Measurements from ENCODE around the gene OR2V2. TPM values are rescaled to one million over a fixed set of nuclear protein-coding genes. Genes with fewer than 3 reads are reported as not detected.

The OR2V2 gene
- polyA plus RNA-seq, 2 of the 4 experiments (the other 2 are of a cell fraction) = not detected

DNA sequence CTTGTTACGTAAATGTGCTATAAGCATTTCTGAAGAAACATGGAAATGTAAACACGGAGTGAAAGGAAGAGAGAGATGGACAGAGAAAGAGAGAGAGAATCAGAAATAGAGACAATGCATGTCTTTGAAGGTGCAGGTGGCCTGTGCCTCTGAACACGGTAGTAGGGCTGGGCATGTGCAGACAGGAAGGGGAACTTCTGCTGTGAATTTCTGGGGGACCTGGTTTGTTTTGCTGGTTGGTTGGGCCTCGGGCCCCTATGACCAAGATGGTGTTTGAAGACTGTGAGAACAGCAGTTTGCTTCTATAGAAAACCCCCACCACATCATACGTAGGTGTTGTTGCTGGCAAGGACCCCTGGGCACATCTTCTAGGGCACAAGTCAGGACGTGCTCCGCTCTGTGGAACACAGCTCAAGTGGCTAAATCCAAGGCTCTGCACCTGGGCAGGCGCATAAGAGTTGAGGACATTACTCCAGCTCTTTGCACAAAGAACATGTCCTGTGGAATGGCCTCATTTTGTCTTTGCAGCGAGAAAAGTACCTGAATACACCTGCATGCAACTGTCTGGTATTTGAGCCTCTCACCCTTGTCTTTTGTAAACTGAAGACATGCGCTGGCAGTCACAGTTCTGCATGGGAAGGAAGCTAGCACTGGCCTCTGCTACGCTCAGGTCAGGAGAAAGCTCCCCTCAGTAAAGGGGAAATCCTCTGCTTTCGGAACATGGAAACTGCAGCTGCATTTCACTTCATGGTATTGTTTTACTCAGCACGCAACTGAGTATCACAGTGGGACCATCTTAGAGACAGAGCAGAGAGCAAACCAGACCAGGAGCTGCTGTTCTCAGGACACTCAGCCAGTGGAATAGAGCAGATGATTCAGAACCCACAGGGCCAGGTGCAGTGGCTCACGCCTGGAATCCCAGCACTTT, 2.7 kb downstream of the OR2V2 start (continued):
- TF ChIP-seq RCOR1 (IDR thresholded peaks at IDR 0.05; ENCODE audit: low read depth, low read length) (no peak), MAZ (IDR thresholded peaks at IDR 0.05; ENCODE audit: borderline replicate concordance, low read depth, low read length) (no peak), CBX8 (IDR thresholded peaks at IDR 0.05) (no peak), JUNB (IDR thresholded peaks at IDR 0.05) (no peak), NR3C1 (IDR thresholded peaks at IDR 0.05) (no peak), TP53 (CRISPR knock-in tag; IDR thresholded peaks at IDR 0.05) (no peak), ZSCAN20 (CRISPR knock-in tag; IDR thresholded peaks at IDR 0.05) (no peak)

DNA sequence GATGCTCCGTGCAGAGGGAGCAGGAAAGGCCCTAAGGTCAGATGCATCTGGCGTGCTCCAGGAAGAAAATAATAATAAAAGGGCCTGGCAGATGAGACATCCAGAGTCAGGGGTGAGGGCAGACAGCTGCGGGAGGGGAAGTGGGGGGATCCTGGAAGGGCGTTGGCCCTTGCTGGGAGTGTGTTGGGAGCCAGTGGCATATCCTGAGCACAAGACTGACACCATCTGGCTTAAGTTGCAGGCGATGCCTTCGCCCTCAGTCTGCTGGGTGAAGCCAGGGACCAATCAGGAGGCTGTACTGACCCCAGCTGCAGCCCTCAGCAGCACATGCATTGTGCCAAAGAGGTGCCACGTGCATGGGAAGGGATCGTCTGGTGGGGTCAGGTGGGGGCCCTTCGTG, 3.8 kb downstream of the OR2V2 start:
- POLR2A ChIA-PET = no interaction called here
- peaks cover 4% of the 10 kb centered on the region; the same call in 1 of the 3 replicates for H3K4me1 ChIP-seq
- no peak overlapping the region for H3K27ac ChIP-seq
- H3K4me3 ChIP-seq = no peak overlapping the region
- no peak for TF ChIP-seq CHD4 (IDR thresholded peaks at IDR 0.05; ENCODE audit: borderline replicate concordance)
- peak; percentile 39 to 42; a peak in 3 of 5 replicates for TF ChIP-seq RAD21 (conservative IDR thresholded peaks at IDR 0.05 in 1 of 2, IDR thresholded peaks at IDR 0.05 in 1 of 2)
- peak; percentile 24; the same call in 1 of the 3 replicates for TF ChIP-seq SMC3 (IDR thresholded peaks at IDR 0.05)
- ATAC-seq (peak; percentile 62 to 85; a peak in 4 of 6 replicates), FAIRE-seq (no peak), DNase-seq (ENCODE audit: low read depth in 1 of 2, low spot score in 1 of 2) (peak in 1 of 2 experiments; percentile 56)
- WGBS (ENCODE audit: missing lambda C conversion rate) = 41% methylated on average over 9 of the region's 9 CpGs
- H3K4me2 ChIP-seq = no peak overlapping the region
- no peaks in the 10 kb centered on the region for H3K9me3 ChIP-seq
- CTCF ChIA-PET = interaction anchor here (1.7 to 3.9 kb wide), 5 partner anchors 9 to 282 kb away, joined by 4 to 24 read pairs (median 6); no protein-coding TSS in a partner anchor

DNA sequence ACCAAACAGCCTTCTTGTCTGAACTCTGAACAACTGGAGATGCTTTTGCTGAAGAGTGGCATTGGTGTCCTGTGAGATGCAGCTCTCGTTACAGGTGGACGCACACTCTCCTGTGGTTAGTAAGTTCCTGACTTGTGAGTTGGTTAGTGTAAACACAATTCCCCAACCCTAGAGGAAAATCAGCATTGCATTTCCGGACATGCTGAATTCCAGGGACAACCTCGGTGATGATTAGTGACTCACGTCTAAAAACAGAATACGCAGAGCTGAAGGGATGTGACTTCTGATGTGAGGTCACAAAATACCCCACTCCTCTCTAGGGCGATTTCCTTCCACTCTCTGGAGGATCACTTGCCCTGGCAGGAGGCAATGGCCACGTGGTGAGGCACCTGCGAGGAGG, 5.0 kb downstream of the OR2V2 start:
- peaks cover 4% of the 10 kb centered on the region; the same call in 1 of the 3 replicates for H3K4me1 ChIP-seq
- H3K9me3 ChIP-seq = no peaks in the 10 kb centered on the region
- no peak overlapping the region for H3K4me3 ChIP-seq
- CTCF ChIA-PET = interaction anchor here (0.6 to 3.9 kb wide), 9 partner anchors 7 to 284 kb away, joined by 3 to 24 read pairs (median 5); no protein-coding TSS in a partner anchor
- peak in 1 of 2 experiments; percentile 59 for DNase-seq (ENCODE audit: low read depth in 1 of 2, low spot score in 1 of 2)
- POLR2A ChIA-PET = no interaction called here
- ATAC-seq = no peak; a peak in 1 of 6 replicates
- no peak overlapping the region for H3K4me2 ChIP-seq
- TF ChIP-seq SMC3 (IDR thresholded peaks at IDR 0.05) (no peak), RNF2 (IDR thresholded peaks at IDR 0.05; ENCODE audit: borderline replicate concordance, low read depth) (no peak), CHD2 (IDR thresholded peaks at IDR 0.05; ENCODE audit: low read length, partially characterized antibody) (no peak), POLR2AphosphoS2 (conservative IDR thresholded peaks at IDR 0.05; ENCODE audit: low read length) (no peak), TFCP2L1 (CRISPR knock-in tag; IDR thresholded peaks at IDR 0.05) (no peak)
- TF ChIP-seq, protein P1, sequence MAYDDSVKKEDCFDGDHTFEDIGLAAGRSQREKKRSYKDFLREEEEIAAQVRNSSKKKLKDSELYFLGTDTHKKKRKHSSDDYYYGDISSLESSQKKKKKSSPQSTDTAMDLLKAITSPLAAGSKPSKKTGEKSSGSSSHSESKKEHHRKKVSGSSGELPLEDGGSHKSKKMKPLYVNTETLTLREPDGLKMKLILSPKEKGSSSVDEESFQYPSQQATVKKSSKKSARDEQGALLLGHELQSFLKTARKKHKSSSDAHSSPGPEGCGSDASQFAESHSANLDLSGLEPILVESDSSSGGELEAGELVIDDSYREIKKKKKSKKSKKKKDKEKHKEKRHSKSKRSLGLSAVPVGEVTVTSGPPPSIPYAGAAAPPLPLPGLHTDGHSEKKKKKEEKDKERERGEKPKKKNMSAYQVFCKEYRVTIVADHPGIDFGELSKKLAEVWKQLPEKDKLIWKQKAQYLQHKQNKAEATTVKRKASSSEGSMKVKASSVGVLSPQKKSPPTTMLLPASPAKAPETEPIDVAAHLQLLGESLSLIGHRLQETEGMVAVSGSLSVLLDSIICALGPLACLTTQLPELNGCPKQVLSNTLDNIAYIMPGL (CRISPR knock-in tag; IDR thresholded peaks at IDR 0.05; ENCODE audit: borderline replicate concordance) = no peak
- TF ChIP-seq, protein P2, sequence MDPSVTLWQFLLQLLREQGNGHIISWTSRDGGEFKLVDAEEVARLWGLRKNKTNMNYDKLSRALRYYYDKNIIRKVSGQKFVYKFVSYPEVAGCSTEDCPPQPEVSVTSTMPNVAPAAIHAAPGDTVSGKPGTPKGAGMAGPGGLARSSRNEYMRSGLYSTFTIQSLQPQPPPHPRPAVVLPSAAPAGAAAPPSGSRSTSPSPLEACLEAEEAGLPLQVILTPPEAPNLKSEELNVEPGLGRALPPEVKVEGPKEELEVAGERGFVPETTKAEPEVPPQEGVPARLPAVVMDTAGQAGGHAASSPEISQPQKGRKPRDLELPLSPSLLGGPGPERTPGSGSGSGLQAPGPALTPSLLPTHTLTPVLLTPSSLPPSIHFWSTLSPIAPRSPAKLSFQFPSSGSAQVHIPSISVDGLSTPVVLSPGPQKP (IDR thresholded peaks at IDR 0.05; ENCODE audit: low read depth, low read length) = no peak
- H3K27ac ChIP-seq = no peak overlapping the region
- no peak for FAIRE-seq
- 38% methylated on average over 9 of the region's 9 CpGs for WGBS (ENCODE audit: missing lambda C conversion rate)

DNA sequence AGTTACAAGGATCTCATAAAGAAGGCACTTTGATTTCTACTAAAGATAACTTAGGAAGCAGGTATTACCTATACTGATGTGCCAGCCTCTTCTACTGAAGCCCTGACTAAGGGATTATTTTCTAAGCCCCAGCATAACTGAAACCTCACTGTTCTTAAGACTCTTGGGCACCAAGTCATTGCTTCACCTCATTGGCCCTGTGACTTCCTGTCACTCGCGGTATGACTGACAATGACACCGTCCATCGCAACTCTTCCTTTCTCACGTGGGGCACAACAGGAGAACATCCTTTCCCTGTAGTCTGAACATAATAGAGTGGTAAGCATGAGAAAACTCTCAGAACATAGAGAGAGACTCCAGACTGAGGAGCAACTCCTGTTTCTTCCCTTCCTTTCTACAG, 6.4 kb downstream of the OR2V2 start:
- H3K27ac ChIP-seq = no peak overlapping the region
- WGBS (ENCODE audit: missing lambda C conversion rate) = 86% methylated on average over 5 of the region's 5 CpGs
- ChIA-PET POLR2A (no interaction called here), CTCF (interaction anchor here (0.6 to 1.7 kb wide), 2 partner anchors 20 to 26 kb away, joined by 4 to 6 read pairs; no protein-coding TSS in a partner anchor)
- H3K4me1 ChIP-seq = peaks cover 4% of the 10 kb centered on the region; the same call in 1 of the 3 replicates
- DNase-seq (ENCODE audit: low read depth in 1 of 2, low spot score in 1 of 2) (no peak), FAIRE-seq (no peak), ATAC-seq (no peak)
- H3K9me3 ChIP-seq = no peaks in the 10 kb centered on the region
- H3K4me2 ChIP-seq = no peak overlapping the region
- H3K4me3 ChIP-seq = no peak overlapping the region
- TF ChIP-seq ESRRA (IDR thresholded peaks at IDR 0.05; ENCODE audit: borderline replicate concordance, low read length) (no peak), ZSCAN20 (CRISPR knock-in tag; IDR thresholded peaks at IDR 0.05) (no peak), ZC3H11A (IDR thresholded peaks at IDR 0.05) (no peak), HEYL (CRISPR knock-in tag; IDR thresholded peaks at IDR 0.05) (no peak), RCOR1 (IDR thresholded peaks at IDR 0.05; ENCODE audit: low read depth, low read length) (no peak), RARB (CRISPR knock-in tag; IDR thresholded peaks at IDR 0.05) (no peak), CBX2 (IDR thresholded peaks at IDR 0.05; ENCODE audit: borderline replicate concordance, low read depth) (no peak), MAZ (IDR thresholded peaks at IDR 0.05; ENCODE audit: borderline replicate concordance, low read depth, low read length) (no peak), FOXS1 (CRISPR knock-in tag; IDR thresholded peaks at IDR 0.05) (no peak), NR3C1 (IDR thresholded peaks at IDR 0.05) (no peak), HOXA7 (CRISPR knock-in tag; IDR thresholded peaks at IDR 0.05) (no peak)
- TF ChIP-seq, protein P3, sequence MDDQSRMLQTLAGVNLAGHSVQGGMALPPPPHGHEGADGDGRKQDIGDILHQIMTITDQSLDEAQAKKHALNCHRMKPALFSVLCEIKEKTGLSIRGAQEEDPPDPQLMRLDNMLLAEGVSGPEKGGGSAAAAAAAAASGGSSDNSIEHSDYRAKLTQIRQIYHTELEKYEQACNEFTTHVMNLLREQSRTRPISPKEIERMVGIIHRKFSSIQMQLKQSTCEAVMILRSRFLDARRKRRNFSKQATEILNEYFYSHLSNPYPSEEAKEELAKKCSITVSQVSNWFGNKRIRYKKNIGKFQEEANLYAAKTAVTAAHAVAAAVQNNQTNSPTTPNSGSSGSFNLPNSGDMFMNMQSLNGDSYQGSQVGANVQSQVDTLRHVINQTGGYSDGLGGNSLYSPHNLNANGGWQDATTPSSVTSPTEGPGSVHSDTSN (IDR thresholded peaks at IDR 0.05) = no peak
- TF ChIP-seq, protein P1 (CRISPR knock-in tag; IDR thresholded peaks at IDR 0.05; ENCODE audit: borderline replicate concordance) = no peak
